ENCODE results near the gene BANF1.
A peak's percentile ranks its signal among the peaks of the same experiment; 100 is the strongest.

BANF1 gene

DNA sequence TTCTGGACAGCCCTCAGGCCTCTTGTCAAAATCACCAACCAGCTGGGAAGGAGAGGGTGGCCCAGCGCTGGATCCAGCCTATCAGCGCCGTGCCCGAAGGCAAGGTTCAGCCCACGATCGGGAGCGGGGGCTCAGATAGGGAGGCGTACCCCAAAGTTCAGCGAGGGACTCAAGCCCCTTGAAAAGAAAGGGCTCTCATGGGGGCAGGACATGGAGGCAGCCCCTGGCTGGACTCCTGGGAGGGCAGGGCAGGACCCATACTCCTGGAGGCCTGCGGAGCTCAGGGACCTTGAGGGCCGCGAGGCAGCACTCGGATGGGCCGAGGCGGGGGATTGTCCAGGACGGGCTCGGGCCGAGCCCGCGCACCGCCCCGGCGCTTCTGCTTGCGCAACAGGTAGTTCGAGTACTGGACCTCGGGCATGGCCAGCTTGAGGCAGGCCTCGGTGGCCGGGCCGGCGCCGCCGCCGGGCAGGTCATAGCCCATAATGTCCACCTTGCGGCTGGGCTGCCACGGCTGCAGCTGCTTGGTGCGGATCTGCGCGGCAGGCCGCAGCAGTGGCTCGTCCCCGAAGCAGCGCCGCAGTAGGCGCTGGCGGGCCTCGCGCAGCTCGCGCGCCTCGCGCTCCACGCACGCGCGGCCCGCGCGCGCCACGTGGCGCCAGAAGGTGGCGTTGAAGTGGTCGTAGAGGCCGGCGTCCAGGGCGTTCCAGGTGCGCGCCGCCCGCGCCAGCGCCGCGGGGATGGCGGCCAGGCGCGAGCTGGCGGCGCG, 40.1 kb downstream of the BANF1 start:
- DNase-seq = no peak

DNA sequence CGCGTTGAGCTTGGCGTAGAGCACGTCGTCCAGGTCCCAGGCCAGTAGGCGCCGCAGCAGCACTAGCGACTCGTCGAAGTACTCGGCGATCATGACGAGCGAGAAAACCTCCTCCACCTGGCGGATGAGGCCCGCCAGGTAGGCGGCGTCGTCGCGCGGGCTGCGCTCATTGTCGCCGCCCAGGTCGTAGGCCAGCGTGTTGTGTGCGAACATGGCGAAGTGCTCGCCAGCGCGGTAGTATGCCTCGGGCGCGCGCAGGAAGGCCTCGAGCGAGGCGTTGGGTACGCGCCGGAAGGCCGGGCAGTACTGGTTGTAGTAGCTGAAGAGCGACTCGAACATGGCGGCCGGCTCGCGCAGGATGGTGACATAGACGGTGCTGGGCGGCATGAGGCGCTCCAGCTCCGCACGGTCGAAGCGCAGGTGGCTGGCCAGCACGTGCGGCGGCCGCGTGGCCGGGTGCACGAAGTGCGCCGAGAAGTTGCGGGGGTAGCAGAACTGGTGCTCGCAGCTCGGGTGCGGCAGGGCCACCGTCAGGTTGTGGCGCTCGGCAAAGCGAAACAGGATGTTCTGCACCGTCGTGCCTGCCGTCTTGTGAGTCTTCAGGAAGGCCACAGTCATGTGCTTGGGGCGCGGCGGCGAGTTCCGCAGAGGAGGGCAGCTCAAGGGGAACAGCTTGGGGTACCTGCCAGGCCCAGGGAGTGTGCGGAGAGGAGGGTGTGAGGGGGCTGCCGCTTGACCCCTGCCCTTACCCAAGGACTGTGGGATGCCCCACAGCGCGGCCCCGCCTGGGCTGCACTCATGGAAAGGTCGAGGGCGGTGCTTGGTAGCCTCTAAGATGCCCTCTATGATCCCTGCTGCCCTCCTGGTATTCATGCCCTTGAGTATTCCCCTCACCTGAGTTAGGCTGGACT, 40.9 kb downstream of the BANF1 start:
- no peak for DNase-seq

DNA sequence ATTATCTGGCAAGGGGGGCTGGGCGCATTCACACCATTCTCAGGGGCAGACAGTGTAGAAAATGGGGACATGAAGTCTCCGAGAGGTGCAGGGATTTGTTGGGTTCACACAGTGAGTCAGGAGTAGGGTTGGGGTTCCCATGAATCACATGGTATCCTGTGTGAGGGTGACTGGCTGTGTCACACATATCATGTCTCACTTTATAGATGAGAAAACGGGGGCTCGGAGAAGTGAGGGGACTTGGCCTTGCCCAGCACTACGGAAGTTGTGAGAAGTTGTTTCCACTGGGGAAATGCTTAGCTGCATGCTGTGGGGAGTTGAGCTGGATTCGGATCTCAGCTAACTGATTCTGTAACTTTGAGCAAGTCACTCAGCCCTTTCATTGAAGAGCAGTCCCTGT, 42.5 kb downstream of the BANF1 start:
- no peak for DNase-seq

DNA sequence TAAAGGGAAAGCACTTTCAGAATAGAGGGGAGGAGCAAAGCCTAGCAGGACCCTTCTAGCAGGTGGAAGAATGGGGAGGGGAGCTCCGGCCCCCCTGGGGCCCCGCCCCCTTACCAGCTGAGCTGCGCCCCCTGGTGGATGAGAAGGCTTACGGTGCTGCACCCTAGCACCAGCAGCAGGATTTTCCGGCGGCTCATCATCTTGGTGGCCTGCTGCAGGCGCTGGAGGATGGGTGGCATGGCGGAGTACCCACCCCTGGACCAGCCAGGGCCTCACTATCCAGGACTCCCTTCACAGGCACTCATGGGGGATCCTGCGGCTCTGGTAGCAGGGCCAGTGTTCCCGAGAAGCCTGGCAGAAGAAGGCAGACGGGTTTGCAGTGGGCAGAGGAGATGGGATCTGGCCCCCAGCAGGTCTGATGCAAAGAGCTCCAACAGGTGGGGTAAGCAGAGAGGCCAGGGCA, 42.9 kb downstream of the BANF1 start:
- DNase-seq = peak; percentile 88

DNA sequence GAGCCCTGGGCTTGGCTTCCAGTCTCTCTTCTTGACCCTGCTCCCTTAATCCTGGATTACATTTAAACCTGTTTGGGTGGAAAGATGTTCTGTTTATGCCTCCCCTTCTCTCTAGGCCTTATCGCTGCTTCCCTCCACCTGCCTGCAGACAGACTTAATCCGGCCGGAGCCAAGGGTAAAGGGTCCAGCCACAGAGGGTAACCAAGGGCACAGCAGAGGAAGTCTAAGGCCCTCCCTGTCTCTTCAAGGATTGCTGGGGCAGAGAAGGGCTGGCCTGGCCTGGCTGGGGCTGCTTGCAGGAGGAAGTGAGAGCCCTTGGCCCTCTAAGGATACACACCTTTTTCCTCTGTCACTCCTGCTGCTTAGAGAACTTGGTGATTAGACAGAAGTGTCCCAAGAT, 44.6 kb downstream of the BANF1 start:
- peak; percentile 85 for DNase-seq

DNA sequence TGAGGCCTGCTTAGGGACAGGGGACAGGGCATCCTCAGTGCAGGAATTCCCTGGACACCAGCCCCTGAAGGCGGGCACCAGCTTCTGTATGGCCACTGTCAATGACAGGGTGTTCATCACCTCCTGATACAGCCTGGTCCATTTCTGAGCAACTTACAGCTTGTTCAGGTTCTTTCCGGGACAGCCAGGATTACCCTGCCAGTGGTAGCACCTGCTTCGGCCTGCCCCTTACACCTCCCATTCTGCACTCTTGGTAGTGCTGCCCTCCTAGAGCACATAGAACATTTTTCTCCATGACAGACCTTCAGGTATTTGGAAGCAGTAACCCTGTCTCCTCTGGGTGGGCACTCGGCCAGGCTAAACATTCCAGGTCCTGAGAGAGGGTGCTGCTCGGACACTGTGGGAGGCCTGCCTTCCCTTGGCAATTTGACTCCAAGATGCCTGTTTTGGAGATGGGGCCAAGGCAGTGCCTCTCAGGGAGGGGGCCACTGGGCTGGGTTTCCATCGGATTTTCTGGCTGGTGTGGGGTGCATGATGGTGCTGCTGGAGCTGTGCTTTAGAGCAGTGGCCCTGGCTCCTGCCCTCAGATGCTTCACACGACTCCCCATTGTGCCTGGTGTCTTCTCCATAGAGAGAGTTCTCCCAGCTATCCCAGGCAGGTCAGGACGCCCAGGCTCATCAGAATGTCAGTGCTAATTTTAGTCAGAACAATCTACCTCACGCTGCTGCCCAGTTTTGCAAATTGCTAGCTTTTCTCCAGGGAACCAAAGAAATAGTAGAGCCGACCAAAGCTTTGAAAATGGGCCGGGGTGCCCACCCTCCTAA, 45.5 kb downstream of the BANF1 start:
- DNase-seq = no peak

DNA sequence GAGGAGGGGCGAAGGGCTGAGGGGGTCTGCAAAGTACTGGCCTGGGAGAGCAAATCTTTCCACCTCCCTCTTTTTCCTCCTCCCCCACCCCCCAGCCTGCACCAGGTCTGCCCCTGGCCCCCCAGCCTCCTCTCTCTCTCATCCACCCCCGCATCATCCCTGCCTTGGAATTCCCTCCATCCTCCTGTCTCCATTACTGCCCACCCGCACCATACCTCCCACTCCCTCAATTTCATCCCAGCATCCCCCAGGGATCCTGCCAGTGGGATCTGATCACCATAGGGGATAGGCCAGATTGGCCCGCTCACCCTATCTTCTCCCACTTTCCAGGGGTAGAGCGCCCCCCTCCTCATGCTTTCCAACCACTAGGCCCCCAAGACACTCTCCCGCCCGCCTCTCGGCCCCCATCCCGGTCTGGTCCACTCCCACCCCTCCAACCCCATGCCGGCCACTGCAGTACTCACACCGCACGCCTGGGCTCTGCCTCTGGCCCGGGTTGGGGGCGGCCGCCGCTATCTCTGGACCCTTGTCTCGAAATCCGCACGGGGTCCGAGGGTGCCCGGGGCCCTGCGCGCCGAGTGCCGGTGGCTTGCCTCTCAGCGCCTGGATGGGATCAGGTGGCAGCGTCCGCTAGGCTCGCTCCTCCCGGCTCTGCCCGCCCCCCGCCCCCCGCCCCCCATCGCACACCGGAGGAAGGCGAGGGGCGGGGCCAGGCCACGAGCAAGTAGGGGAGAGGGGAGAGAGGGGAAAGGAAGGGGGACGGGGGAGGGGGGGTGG, 46.4 kb downstream of the BANF1 start, which contains the start of gene GAL3ST3:
Gene GAL3ST3 (minus strand): TSS at position 615 of the 777 bp plus-strand sequence. CDS start 3,746 bp downstream, outside the sequence.
- peak; percentile 68 for DNase-seq

DNA sequence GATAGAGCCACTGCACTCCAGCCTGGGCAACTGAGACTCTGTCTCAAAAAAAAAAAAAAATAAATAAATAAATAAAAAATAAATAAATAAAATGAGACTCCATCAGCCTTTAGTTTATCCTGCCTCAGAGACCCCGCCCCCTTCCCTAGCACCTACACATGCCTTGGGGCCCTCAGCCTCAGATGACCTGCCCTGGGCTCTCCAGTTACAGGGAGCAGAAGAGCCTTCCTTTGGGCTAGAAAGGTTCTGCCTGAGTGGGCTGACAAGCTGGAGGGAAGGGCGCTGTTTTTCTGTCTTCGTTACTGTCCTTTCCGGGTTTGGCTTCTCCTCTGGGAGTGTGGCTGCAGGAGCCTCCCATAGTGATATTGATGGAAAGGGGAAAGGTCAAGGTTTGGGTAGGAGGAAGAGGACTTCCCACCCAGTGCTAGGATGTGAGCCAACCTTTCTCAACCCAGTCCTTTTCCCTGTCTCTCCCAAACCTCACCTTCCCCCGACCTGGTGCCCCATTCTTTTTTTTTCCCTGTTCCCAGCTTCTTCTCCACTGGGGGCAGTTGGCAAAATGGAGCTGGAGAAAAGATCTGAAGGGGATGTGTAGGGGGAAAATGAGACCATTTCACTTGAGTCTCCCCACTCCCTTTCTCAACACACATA, 48.4 kb downstream of the BANF1 start:
- DNase-seq = peak; percentile 40

DNA sequence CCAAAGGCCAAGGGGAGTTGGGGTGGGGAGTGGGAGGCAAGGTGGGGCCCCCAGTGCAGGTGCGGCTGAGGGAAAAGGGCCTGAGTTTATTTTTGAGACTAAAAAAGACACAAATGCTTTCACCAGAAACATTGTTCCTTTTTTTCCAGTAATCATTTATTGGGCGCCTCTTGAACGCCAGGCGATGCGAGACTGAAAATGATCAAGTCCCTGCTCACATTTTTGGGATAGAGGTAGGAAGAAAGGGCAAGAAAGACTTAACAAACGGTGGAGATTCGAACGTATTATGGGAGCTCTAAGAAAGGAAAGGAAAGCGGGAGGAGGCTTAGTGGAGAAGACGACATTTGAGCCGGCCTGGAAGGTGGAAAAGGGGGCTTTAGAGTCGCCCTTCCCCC, 49.1 kb downstream of the BANF1 start:
- no peak for DNase-seq

DNA sequence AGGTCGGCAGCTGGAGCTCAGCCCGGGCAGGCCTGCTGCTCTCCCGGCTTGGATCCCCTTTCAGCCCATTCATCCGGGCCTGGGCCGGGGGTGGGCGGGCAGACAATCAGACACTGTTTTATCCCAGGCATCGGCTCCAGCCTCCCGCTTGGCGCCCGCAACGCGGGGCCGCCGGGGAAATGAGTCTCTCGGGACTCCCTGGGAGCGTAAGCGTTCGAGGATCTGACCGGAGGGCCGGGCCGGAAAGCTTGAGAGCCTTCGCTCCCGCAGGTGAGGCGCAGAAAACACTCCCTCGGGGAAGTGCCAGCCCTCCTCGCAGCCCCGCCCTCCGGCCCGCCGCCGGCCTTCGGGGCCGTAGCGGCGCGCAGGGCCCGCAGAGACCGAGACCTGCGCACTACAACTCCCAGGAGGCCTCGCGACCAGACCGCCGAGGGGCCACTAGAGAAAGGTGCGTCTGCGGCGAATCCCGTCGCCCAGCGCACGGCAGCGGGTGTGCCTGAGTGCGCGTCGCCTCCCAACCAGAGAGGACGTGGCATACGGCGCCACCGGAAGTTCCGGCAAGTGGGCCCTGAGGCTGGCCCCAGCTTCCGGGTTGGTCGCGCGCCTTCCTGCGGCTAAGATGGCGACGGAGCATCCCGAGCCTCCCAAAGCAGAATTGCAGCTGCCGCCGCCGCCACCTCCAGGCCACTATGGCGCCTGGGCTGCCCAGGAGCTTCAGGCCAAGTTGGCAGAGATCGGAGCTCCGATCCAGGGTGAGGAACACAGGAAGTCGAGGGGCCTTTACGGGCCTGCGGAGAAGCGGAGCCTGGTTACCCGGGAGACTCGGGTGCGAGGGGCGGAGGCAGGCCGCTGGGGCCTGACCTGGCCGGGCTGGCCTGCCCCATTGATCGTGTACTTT, 49.7 kb downstream of the BANF1 start, which contains the start of gene SF3B2:
Gene SF3B2 (plus strand): TSS at position 599 of the 898 bp plus-strand sequence. CDS start 21 bp downstream, at position 620.
- DNase-seq = peak; percentile 98

DNA sequence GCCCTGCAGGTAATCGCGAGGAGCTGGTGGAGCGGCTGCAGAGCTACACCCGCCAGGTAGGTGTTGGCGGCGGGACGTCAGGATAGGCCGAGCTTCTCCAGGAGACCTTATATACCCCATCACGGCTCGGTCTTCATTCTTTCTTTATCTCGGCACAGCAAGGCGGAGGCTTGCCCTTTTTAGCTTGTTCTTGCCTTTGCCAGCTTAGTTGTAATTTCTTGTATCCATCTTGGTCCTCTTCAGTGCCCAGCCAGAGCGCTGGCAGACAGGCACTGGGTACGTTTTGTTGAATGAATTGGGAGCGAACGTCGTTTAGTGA, 50.3 kb downstream of the BANF1 start:
- DNase-seq = no peak
